Fibroblast of lung (primary cell): Measurements from ENCODE around the gene FRMD4A. TPM values are rescaled to one million over a fixed set of nuclear protein-coding genes. Genes with fewer than 3 reads are reported as not detected.

ENCODE experiments used
- DNase-seq, 2 donors: peaks; one replicate each; pipeline versions ENCODE4 v3.0.0 to v3.0.0-alpha.2; 2010; ENCODE audit warnings: low read depth in 2 of 2
- H2AFZ ChIP-seq: 2 replicates; pipeline ENCODE4 v1.5.1; 2012; ENCODE audit warnings: low read length, control low read depth, inconsistent platforms
- H3K27ac ChIP-seq: 2 replicates; pipeline ENCODE4 v1.5.1; 2011; ENCODE audit warnings: low read length, control low read depth; ENCODE audit not compliant: insufficient read depth
- H3K27me3 ChIP-seq: 2 replicates; pipeline ENCODE4 v1.5.1; 2011; ENCODE audit warnings: mild to moderate bottlenecking, low read length; ENCODE audit not compliant: control insufficient read depth, insufficient read depth
- H3K36me3 ChIP-seq: 2 replicates; pipeline ENCODE4 v1.5.1; 2011; ENCODE audit warnings: low read length; ENCODE audit not compliant: control insufficient read depth, insufficient read depth
- H3K4me1 ChIP-seq: 2 replicates; pipeline ENCODE4 v1.5.1; 2011; ENCODE audit warnings: low read length; ENCODE audit not compliant: control insufficient read depth, insufficient read depth; ENCODE audit errors: extremely low read depth
- H3K4me2 ChIP-seq: 2 replicates; pipeline ENCODE4 v1.5.1; 2011; ENCODE audit warnings: low read length, control low read depth; ENCODE audit not compliant: insufficient read depth; ENCODE audit errors: extremely low read depth
- H3K4me3 ChIP-seq, 4 experiments: fragments of 200-600 bp in 1 of 4; sonication (generic) in 1 of 4; replicated peaks in 1 of 4; 2 replicates each; pipeline ENCODE4 v1.5.1; 2011 to 2016; ENCODE audit warnings: low read length in 4 of 4, low read depth in 3 of 4, mild to moderate bottlenecking in 3 of 4, control low read depth in 2 of 4, inconsistent platforms in 1 of 4, mixed read lengths in 1 of 4; ENCODE audit not compliant: insufficient read depth in 1 of 4; ENCODE audit errors: control extremely low read depth in 1 of 4
- H3K79me2 ChIP-seq: 2 replicates; pipeline ENCODE4 v1.5.1; 2012; ENCODE audit warnings: mild to moderate bottlenecking, low read length, inconsistent platforms; ENCODE audit not compliant: control insufficient read depth, insufficient read depth
- H3K9ac ChIP-seq: 2 replicates; pipeline ENCODE4 v1.5.1; 2011; ENCODE audit warnings: mild to moderate bottlenecking, low read length, control low read depth; ENCODE audit not compliant: insufficient read depth
- H3K9me3 ChIP-seq: 2 replicates; pipeline ENCODE4 v1.5.1; 2012; ENCODE audit warnings: low read depth, low read length; ENCODE audit not compliant: control insufficient read depth, insufficient read depth
- H4K20me1 ChIP-seq: 2 replicates; pipeline ENCODE4 v1.5.1; 2011; ENCODE audit warnings: low read length; ENCODE audit not compliant: control insufficient read depth, insufficient read depth; ENCODE audit errors: extremely low read depth
- CTCF ChIP-seq, 2 donors: IDR thresholded peaks in 1 of 2; conservative IDR thresholded peaks in 1 of 2; 1 replicate in 1 of 2; 2 replicates in 1 of 2; pipeline ENCODE4 v1.5.1; 2011 to 2012; ENCODE audit warnings: low read length in 2 of 2, control low read depth in 1 of 2, inconsistent platforms in 1 of 2, low read depth in 1 of 2, mild to moderate bottlenecking in 1 of 2
- EZH2 ChIP-seq: IDR thresholded peaks from 2 replicates; pipeline ENCODE4 v1.5.1; 2012; ENCODE audit warnings: low read length, control low read depth, mild to moderate bottlenecking; ENCODE audit errors: missing control alignments
- polyA plus RNA-seq, 2 donors: library from polyadenylated mRNA; depleted of rRNA in 1 of 2; stranded (reverse) in 1 of 2; unstranded in 1 of 2; fragments of >200 nt; gene quantifications; 2 replicates each; pipeline ENCODE4 v1.2.1, GENCODE V29; 2011 to 2012; ENCODE audit warnings: missing spikeins in 1 of 2
- total RNA-seq: library from RNA; depleted of rRNA; stranded (reverse); fragments of >200 nt; gene quantifications from 2 replicates; pipeline ENCODE4 v1.2.1, GENCODE V29; 2014

Gene FRMD4A
- total and polyA plus RNA-seq, 2 donors (not counting 1 experiment from before 2014, with no cell fraction given): 26.9 to 63.6 TPM

GRCh38 chr10:14196113-14196512, 134.6 kb downstream of the FRMD4A start:
- no peaks in the 10 kb centered on the region for H3K79me2 ChIP-seq
- H4K20me1 ChIP-seq: no peaks in the 10 kb centered on the region
- H3K9me3 ChIP-seq: no peaks in the 10 kb centered on the region
- no peak overlapping the region for H3K9ac ChIP-seq
- DNase-seq: no peak
- no peak overlapping the region for H3K27ac ChIP-seq
- H3K4me1 ChIP-seq: no peaks in the 10 kb centered on the region
- no peak for TF ChIP-seq EZH2
- TF ChIP-seq CTCF (conservative IDR thresholded peaks at IDR 0.05 in 1 of 2, IDR thresholded peaks at IDR 0.05 in 1 of 2; ENCODE audit: low read depth in 1 of 2, low read length in 2 of 2): no peak
- no peak overlapping the region for H3K4me2 ChIP-seq
- peaks cover 2% of the 10 kb centered on the region for H3K27me3 ChIP-seq
- H2AFZ ChIP-seq: no peak overlapping the region
- no peaks in the 10 kb centered on the region for H3K36me3 ChIP-seq
- H3K4me3 ChIP-seq: no peak overlapping the region

GRCh38 chr10:14195433-14195832, 135.3 kb downstream of the FRMD4A start:
- Histone ChIP-seq H3K4me3 (no peak overlapping the region), H3K27me3 (peaks cover 2% of the 10 kb centered on the region), H3K79me2 (no peaks in the 10 kb centered on the region), H2AFZ (no peak overlapping the region), H3K9ac (no peak overlapping the region), H3K9me3 (no peaks in the 10 kb centered on the region), H3K4me1 (no peaks in the 10 kb centered on the region), H3K4me2 (no peak overlapping the region), H3K27ac (no peak overlapping the region), H3K36me3 (no peaks in the 10 kb centered on the region), H4K20me1 (no peaks in the 10 kb centered on the region)
- DNase-seq: no peak
- TF ChIP-seq CTCF (conservative IDR thresholded peaks at IDR 0.05 in 1 of 2, IDR thresholded peaks at IDR 0.05 in 1 of 2; ENCODE audit: low read depth in 1 of 2, low read length in 2 of 2): no peak
- no peak for TF ChIP-seq EZH2

- no peak overlapping the region for H3K27ac ChIP-seq
- no peaks in the 10 kb centered on the region for H4K20me1 ChIP-seq
- DNase-seq: no peak
- no peaks in the 10 kb centered on the region for H3K9me3 ChIP-seq
- H3K79me2 ChIP-seq: no peaks in the 10 kb centered on the region
- peaks cover 6% of the 10 kb centered on the region for H3K27me3 ChIP-seq
- no peaks in the 10 kb centered on the region for H3K4me1 ChIP-seq
- no peak overlapping the region for H2AFZ ChIP-seq
- no peak overlapping the region for H3K4me2 ChIP-seq
- no peaks in the 10 kb centered on the region for H3K36me3 ChIP-seq
- H3K9ac ChIP-seq: no peak overlapping the region
- H3K4me3 ChIP-seq: no peak overlapping the region
- TF ChIP-seq CTCF (conservative IDR thresholded peaks at IDR 0.05 in 1 of 2, IDR thresholded peaks at IDR 0.05 in 1 of 2; ENCODE audit: low read depth in 1 of 2, low read length in 2 of 2) (no peak), EZH2 (no peak)
Measured at GRCh38 chr10:14192746-14193145, 138.0 kb downstream of the FRMD4A start.
